Measurements from ENCODE around the gene NKX2-2.

GRCh38 chr20:21554376-21554890 lies 40.6 kb upstream of the NKX2-2 start:
- TF ChIP-seq POLR2A (IDR thresholded peaks at IDR 0.05; ENCODE audit: low read depth, low read length) (no peak), TAF1 (IDR thresholded peaks at IDR 0.05; ENCODE audit: borderline replicate concordance, low read depth, low read length) (no peak)

All from GM12892 (cell line).